ENCODE data around the gene PPT1. TPM values are rescaled to one million over a fixed set of nuclear protein-coding genes. Genes with fewer than 3 reads are reported as not detected.
A peak's percentile ranks its signal among the peaks of the same experiment; 100 is the strongest.

The PPT1 gene
- total RNA-seq, 2 donors from 2014 or later, result 30.0 to 34.6 TPM

DNA sequence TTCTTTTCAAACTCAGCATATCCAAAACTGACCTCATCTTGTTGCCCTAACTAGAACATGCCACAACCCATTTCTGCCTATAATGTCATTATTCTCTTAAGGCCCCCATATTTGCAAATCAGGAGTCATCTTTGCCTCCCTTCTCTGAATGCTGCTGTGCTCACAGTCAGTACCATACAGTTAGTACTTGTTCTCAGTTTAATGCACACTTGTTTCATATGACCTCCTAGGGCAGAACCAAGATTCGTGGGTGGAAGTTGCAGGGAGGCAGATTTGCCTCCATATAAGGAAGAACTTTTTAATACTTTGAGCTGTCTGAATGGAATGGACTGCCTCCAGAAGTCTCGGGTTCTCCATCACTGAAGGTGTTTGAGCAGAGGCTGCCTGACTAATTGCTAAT lies 47.3 kb downstream of the PPT1 start:
- Histone ChIP-seq H3K36me3 (peaks cover 4% of the 10 kb centered on the region), H3K4me3 (no peak overlapping the region), H3K9me3 (no peaks in the 10 kb centered on the region), H3K4me1 (peaks cover 0 to 65% of the 10 kb centered on the region in 2 donors), H3K27ac (peak overlapping the region; percentile 39 to 58), H3K27me3 (no peaks in the 10 kb centered on the region)
- no peak for DNase-seq (ENCODE audit: low spot score)
- TF ChIP-seq, protein P1, sequence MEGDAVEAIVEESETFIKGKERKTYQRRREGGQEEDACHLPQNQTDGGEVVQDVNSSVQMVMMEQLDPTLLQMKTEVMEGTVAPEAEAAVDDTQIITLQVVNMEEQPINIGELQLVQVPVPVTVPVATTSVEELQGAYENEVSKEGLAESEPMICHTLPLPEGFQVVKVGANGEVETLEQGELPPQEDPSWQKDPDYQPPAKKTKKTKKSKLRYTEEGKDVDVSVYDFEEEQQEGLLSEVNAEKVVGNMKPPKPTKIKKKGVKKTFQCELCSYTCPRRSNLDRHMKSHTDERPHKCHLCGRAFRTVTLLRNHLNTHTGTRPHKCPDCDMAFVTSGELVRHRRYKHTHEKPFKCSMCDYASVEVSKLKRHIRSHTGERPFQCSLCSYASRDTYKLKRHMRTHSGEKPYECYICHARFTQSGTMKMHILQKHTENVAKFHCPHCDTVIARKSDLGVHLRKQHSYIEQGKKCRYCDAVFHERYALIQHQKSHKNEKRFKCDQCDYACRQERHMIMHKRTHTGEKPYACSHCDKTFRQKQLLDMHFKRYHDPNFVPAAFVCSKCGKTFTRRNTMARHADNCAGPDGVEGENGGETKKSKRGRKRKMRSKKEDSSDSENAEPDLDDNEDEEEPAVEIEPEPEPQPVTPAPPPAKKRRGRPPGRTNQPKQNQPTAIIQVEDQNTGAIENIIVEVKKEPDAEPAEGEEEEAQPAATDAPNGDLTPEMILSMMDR (IDR thresholded peaks at IDR 0.05), result no peak

DNA sequence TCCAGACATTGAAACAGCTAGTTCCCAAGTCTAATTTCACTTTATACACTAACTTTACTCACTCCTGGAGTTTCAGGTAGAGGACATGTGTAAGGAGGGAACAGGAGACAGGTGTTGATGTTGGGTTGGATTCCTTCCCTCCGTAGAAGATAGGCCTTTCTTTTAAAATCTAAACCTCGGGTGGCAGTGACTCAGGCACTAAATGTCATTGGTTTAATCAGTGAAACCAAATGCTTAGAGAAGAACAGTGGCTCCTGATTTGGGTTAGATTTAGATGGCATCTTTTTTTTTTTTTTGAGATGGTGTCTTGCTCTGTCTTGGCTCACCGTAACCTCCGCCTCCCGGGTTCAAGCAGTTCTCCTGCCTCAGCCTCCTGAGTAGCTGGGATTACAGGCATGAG lies 49.3 kb downstream of the PPT1 start:
- peaks cover 4% of the 10 kb centered on the region for H3K36me3 ChIP-seq

GRCh38 chr1:40047276-40047675 lies 49.8 kb downstream of the PPT1 start:
- peaks cover 4% of the 10 kb centered on the region for H3K36me3 ChIP-seq
- DNase-seq (ENCODE audit: low spot score), result no peak
- H3K27ac ChIP-seq, result no peak overlapping the region
- peaks cover 0 to 64% of the 10 kb centered on the region in 2 donors for H3K4me1 ChIP-seq
- no peak overlapping the region for H3K4me3 ChIP-seq
- no peaks in the 10 kb centered on the region for H3K9me3 ChIP-seq
- TF ChIP-seq, protein P1 (IDR thresholded peaks at IDR 0.05), result no peak
- H3K27me3 ChIP-seq, result no peaks in the 10 kb centered on the region

More for the DNA sequence above, 49.3 kb downstream of the PPT1 start:
- Histone ChIP-seq H3K27me3 (no peaks in the 10 kb centered on the region), H3K4me3 (no peak overlapping the region), H3K27ac (no peak overlapping the region), H3K9me3 (no peaks in the 10 kb centered on the region), H3K4me1 (peaks cover 0 to 59% of the 10 kb centered on the region in 2 donors)
- TF ChIP-seq, protein P1 (IDR thresholded peaks at IDR 0.05), result no peak
- no peak for DNase-seq (ENCODE audit: low spot score)

DNA sequence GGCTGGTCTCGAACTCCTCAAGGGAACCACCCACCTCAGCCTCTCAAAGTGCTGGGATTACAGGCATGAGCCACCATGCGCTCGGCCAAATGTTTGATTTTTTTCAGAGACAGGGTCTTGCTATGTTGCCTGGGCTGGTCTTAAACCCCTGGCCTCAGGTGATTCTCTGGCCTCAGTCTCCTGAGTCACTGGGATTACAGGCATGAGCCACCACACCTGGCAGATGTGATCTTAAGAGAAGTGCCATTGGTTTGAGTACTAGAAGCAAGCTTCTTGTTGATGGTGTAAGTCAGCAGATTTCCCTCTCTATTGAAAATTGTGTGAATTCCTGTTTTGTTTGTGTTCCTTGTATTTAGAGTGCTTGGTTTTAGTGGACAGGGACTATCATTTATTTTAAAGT lies 51.3 kb downstream of the PPT1 start:
- H3K27ac ChIP-seq, result peak overlapping the region in 1 of 2 donors; percentile 7
- no peak overlapping the region for H3K4me3 ChIP-seq
- H3K27me3 ChIP-seq, result no peaks in the 10 kb centered on the region
- H3K4me1 ChIP-seq, result peaks cover 0 to 69% of the 10 kb centered on the region in 2 donors
- DNase-seq (ENCODE audit: low spot score), result no peak
- H3K36me3 ChIP-seq, result peaks cover 4% of the 10 kb centered on the region
- no peaks in the 10 kb centered on the region for H3K9me3 ChIP-seq
- TF ChIP-seq, protein P1 (IDR thresholded peaks at IDR 0.05), result no peak

DNA sequence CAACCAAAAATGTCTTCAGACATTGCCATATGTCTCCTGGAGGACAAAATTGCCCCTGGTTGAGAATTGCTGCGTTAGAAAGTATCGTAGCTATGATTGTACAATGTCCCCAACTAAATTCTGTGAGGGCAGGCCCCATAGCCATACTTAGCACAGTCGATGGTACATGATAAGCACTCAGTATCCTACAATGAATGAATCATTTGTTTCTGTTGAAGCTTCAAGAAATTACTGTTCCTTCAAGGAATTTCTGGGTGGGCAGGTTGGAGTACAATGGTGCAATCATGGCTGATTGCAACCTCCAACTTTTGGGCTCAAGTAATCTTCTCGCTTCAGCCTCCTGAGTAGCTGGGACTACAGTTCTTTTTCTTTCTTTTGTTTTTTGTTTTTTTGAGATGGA lies 51.9 kb downstream of the PPT1 start:
- TF ChIP-seq, protein P1 (IDR thresholded peaks at IDR 0.05), result no peak
- H3K27ac ChIP-seq, result peak overlapping the region in 1 of 2 donors; percentile 7

GRCh38 chr1:40044110-40044509 lies 52.9 kb downstream of the PPT1 start:
- Histone ChIP-seq H3K4me1 (peaks cover 0 to 60% of the 10 kb centered on the region in 2 donors), H3K27me3 (no peaks in the 10 kb centered on the region), H3K36me3 (peaks cover 4% of the 10 kb centered on the region), H3K27ac (no peak overlapping the region), H3K9me3 (no peaks in the 10 kb centered on the region), H3K4me3 (no peak overlapping the region)
- TF ChIP-seq, protein P1 (IDR thresholded peaks at IDR 0.05), result no peak
- no peak for DNase-seq (ENCODE audit: low spot score)

More for the DNA sequence above, 51.9 kb downstream of the PPT1 start:
- no peak for DNase-seq (ENCODE audit: low spot score)
- Histone ChIP-seq H3K36me3 (peaks cover 4% of the 10 kb centered on the region), H3K4me3 (no peak overlapping the region), H3K4me1 (peaks cover 0 to 64% of the 10 kb centered on the region in 2 donors), H3K9me3 (no peaks in the 10 kb centered on the region), H3K27me3 (no peaks in the 10 kb centered on the region)

All from right atrium auricular region (tissue), 2 donors.